NCI-H2081 treated with DMSO at 0.1 percent for 48 hours (cell line): ENCODE data around the gene CBR4.

Experiments
- DNase-seq: peaks from one replicate; lab custom pipeline; 2025; lab: John Stamatoyannopoulos, UW

CBR4 gene

DNA sequence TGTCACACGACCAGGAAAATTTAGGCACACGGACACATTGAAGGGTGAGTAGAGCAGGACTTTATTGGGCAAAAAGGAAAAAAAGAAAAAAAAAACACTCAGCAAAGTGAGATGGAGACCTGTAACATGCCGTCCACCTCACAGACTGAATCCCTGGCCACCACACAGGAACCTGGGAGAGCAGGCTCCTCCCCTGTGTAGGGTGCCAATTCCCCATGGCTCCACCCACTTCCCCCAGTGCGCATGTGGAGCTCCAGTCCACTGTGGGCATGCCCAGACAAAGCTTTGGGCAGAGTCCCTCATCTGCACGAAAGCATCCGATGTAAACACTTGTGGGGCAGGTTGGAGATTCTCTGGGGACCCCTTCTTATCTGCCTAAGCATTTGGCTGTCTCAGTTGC is 23.6 kb upstream of the CBR4 start:
- DNase-seq, result no peak

DNA sequence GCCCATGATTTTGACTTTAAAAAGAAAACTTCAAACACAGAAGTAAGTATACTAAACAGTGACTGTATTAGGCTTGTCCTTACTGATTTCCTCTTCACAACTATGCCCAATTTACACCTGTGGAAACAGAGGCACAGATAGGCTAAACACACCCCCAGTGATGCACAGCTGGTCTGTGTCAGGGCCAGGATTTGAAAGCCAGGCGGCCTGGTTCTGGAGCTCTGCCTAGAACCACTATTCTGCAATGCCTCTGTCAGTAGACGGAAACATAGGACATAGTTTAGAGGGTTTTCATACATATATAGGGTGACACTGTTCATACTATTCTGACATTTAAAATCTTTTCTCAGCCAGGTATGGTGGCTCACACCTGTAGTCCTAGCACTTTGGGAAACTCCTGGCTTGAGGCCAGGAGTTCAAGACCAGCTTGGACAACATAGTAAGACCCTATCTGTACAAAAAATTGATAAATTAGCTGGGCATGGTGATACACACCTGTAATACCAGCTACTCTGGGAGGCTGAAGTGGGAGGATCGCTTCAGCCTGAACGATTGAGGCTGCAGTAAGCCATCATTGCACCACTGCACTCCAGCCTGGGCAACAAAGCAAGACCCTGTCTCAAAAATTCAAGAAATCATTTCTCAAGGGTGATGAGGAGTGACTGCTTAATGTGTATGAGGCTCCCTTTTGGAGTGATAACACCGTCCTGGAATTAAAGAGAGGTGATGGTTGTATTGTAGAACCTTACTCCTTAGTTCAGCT is 23.0 kb upstream of the CBR4 start:
- no peak for DNase-seq

DNA sequence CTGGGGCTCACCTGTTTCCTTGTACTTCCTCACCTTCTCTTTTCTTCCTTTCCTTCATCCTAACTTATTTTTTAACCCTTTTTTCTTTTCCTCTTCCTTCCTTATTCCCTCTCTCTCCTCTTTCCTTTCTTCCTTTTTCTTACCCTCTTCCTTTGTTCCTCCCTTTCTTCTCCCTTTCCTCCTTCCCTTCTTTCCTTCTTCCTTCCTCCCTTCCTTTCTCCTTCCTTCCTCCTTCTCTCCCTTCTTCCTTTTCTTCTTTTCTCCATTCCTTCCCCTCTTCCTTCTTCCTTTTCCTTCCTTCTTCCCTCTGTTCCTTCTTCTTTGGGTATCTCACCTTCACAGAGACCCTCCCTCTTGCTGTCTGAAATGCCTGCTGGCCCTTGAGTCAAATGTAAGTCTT is 22.1 kb upstream of the CBR4 start:
- no peak for DNase-seq

DNA sequence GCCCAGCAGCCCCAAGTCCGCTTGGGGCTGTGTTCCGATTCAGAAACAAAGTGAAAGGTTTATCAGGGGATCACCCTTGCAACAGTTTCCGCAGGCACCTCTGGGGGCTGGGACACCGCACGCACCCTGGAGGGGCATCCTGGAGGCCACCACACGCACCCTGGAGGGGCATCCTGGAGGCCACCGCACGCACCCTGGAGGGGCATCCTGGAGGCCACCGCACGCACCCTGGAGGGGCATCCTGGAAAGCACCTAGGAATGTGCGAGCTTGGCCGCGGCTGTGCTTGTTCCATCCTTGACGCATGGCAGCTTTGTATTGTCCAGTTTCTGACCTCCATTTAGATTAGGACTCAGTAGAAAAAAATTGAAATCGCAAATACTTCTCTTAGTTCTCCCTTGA is 21.3 kb upstream of the CBR4 start:
- DNase-seq, result no peak

DNA sequence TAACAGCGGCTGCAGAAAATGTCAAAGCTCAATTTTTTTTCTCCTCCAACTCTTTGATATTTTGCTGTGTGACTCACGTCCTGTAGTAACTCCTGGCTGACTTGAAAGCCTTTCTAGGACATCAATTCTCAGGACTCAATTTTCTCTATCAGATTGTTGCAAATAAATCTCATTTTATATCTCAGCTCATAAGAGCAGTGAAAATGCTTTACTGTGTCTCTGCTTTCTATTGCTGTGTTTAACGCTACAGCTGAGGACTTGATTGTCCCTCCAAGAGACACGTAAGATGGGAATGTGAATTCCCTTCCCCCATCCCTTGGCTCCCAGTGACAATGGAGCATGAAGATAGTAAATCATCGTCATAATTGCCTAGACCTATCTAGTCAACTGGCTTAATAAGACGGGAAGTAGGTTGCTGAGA is 20.5 kb upstream of the CBR4 start:
- DNase-seq, result no peak

DNA sequence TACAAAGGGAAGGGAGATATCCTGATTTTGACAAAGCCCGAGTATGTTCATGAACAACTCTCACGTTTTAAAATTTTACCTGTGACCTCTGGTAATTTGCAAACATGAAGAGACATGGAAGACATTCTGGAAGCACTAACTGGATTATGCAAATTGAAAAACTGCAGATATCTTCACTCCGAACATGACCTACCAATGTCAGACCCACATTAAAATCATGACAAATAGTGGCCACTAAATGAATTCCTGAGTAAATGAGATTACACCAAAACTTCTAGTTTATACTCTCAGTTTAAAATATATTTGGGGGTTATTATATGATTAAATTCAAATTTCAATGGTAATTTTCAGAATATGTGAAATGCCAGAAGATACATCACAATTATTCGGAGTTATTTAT is 19.9 kb upstream of the CBR4 start:
- DNase-seq, result no peak

DNA sequence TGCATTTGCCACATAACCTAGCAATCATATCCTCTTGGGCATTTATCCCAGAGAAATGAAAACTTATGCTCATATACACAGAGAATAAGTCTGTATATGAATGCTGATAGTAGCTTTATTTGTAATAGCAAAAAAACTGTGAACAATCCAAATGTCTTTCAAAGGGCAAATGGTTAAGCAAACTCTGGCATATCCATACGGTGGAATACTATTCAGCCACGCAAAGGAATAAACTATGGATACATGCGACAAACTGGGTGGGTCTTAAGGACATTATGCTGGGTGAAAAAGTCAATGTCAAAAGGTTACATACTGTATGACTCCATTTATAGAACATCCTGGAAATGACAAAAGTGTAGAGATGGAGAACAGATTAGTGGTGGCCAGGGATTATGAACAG is 17.6 kb upstream of the CBR4 start:
- no peak for DNase-seq

DNA sequence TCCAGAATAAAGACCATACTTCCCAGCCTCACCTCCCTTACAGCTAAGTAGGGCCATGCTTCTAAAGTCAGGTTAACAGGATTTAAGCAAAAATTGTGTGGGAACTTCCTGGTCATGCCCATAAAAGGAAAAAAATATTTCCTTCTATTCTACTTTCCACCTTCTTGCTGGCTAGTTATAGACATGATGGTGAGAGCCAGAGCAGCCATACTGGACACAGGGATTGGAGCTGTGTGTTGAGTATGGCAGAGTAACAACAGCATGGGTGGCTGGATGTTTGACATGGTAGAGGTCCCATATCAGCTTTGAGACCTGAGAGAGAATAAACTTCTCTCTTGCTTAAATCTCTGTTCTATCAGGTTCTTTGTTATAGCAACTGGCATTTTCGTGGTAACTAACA is 15.1 kb upstream of the CBR4 start:
- DNase-seq, result no peak

DNA sequence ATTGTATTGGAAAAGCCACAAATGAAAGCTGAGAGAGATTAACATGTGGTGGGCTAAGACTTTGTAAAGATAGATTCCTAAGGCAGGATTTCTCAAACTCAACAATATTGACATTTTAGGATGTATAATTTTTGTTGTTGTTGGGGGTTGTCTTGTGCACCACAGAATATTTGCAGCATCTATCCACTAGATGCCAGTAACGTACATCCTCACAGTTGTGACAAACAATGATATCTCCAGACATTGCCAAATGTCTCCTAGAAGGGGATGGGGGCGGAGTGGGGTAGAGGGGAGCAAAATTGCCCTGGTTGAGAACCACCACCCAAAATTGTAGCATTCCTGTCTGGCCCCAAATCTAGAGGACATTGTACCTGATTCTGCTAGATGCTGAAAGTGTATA is 14.7 kb upstream of the CBR4 start:
- no peak for DNase-seq

DNA sequence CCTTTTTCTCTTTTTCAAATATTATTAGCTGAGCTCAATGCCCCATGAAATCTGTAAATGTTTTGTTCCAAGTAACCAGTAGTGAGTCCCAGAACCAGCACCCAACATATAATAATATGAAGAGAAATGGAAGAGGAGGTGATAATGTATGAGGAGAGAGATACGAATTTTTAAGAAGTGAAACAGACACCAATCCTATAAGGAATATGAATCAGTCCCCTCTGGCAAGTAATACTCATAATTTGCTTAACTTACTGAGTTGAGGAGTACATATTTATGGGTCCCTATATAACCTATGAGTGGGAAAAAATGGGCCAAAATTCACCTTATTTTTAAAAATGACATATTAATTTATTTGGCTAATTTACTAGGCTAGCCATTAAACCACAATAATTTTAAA is 8.4 kb upstream of the CBR4 start:
- no peak for DNase-seq

DNA sequence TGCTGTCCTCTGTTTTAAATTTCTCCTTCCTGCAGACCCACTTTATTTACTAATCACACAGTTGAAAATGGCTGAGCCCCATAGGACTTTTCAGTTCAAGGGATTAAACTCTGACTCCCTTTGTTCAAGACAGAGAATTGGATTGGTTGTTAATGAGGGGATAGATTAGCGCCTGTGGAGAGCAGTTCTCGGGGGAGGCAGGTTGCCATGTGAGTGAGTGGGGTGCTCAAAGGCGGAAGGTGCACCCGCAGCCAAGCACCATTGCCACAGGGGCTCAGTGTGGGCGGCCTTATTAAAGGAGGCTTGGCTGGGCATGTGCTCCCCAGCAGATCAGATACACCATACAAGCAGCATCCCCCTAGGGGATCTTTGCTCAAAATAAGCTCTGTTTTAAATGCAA is 7.9 kb upstream of the CBR4 start:
- DNase-seq, result no peak

DNA sequence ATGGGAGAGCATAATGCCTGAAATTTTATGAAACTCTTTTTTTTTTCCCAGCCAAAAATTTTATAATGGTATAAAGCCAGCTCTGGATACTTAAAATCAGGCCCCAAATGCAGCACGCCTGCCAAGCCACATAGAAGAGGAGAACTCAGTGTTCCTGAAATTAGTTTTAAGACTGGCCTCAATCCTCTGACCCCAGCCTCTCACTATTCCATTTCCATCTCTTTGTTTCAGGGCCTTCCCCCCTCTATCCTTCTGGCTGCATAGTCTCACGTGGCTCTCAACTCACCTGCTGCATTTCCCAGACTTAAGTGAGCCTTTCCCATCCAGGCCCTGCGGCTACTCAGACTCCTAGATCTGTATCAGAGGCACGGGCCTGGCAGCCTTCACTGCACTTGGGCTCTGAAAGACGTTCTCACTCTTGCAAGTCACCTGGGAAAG is 5.2 kb upstream of the CBR4 start:
- no peak for DNase-seq

DNA sequence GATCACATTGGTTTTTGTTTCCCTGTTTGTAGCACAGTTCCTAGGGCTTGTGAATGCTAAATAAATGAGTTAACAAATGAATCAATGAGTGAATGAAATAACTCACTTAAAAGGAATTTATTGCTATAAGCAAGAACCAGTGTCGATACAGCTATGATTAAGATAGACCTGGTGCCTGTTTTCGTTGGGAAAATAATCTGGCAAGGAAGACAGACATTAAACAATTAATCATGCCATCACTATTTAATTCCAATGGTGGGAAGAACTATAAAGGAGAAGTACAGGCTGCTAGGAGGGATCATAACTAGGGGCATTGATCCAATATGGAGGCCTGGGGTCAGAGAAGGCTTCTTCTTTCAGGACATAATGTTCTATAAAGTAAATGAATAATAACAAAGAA is 4.5 kb upstream of the CBR4 start:
- DNase-seq, result no peak

DNA sequence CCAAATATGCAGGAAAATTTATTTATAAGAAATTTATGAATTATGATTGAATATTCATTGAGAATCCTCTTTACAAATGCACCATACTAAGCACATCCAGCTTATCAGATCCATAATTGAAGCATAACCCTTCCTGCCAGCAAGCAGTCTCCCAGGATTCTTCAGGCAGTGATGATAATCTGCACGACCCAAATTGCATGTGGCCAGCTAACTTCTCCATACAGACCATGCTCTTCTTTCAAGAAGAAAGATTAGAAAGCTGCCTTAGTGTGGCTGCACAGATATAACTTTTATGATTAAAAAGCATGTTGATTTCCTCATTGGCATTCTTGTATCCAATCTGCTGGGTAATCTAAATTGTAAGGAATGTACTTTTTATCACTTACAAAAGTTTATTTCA is 3.3 kb upstream of the CBR4 start:
- no peak for DNase-seq

DNA sequence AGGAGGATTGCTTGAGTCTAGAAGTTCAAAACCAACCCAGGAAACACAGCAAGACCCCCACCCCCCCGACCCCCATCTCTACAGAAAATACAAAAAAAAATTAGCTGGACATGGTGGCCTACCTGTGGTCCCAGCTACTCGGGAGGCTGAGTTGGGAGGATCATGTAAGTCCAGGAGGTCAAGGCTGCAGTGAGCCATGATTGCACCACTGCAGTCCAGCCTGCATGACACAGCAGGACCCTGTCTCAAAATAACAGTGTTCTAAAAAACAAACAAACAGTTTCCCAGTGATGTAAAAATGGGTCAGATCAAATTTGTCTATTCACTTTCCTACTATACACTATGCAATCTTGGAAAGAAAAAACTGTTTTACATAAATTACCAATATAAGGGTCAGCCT is 2.0 kb upstream of the CBR4 start:
- no peak for DNase-seq

DNA sequence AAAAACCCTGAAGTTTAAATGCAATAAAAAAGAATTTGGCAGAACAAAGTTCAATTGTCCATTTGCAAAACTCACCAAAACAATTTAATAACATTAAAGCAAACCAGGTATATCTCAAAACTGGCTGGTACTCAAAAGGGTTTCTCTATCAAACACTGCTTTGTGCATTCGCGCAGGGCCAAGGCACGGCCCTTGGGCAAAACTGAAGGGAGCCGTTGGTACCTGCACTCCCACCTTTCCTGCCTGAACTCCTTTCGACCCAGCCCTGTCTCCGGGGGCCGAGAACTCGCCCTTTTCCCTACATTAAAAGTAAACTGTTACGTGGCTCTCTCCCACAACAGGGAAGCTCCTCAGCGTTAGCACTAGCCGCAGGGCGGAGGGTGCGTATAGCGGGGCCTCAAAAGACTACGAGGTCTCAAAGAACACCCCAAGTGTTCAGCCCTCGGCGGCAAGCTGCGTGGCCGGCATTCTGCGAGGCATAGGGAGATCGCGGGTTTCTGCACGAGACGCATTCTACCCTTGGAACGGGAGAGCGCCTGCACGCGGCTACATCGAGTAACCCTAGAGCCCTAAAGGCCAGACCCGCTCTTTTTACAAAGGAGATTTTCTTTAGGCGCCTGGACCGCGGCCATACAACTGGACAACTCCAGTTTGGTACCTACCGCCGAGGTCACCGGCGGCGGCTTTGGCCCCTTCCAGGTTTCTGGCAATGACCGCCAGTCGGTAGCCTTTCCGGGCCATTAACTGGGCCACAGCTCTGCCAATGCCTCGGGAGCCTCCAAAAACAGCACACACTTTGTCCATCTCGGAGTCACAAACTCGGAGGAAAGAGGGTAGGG is 550 bp downstream of the CBR4 start:
- DNase-seq, result no peak

DNA sequence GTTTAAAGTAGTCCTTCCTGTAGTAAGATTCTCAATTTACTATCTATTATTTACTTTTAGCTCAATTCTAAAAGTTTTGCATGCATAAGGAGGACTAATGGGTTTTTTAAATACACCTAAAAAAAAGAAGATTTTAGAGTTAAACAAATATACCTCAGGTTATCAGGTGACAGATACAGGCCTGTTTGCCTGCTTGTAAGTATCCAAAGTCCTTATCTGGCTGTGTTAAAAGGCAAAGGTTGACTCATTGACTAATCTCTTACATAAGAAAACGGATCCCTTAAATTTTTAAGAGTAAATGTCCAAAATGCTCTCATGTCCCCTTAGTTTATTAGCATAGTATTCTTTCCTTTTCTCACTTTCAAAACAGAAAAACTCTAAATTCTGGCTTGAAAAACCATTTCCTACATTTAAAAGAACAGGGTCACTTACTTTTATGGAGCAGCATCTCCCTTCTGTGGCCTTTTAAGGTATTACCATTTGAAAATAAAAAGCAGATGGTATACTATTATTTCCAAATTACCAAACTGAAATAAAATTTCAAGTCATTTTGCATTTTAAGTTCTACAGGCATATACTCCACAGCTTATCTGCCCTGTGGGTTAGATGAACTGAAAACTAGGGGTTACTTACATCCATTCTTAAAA is 4.5 kb downstream of the CBR4 start:
- DNase-seq, result no peak

DNA sequence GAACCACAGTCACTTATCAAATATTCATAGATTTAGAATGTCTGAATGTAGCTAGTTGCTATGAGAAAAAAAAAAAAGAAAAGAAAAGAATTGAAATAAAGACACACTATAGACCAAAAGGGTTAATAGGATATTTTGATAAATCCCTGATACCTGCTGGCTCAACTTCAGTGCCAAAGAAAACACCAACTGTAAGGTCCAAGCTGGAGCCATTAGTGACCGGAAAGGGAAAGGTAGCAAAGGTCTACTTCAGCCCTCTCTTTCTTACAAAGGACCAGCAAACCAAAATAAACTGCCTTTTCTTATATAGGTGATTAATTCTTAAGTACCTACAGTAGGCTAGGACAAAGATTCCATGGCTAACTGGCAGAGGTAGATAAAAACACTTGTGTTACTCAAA is 9.7 kb downstream of the CBR4 start:
- no peak for DNase-seq

DNA sequence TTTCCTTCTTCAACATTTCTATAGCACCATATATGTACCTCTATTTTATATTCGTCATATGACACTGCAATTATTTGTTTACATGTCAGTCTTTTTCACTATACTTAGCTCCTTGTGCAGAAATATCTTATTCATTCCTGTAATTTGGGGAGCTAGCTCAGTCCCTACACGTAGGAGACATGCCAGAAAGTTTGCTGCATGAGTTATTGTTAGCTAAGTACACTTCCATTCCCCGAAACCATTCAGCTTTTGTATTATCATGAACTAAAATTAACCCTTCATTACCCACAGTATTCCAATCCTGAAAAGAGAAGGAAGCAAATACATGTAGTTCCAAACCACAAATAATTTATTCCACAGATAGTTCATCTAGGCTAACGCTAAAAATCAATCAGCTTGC is 10.2 kb downstream of the CBR4 start:
- DNase-seq, result no peak

DNA sequence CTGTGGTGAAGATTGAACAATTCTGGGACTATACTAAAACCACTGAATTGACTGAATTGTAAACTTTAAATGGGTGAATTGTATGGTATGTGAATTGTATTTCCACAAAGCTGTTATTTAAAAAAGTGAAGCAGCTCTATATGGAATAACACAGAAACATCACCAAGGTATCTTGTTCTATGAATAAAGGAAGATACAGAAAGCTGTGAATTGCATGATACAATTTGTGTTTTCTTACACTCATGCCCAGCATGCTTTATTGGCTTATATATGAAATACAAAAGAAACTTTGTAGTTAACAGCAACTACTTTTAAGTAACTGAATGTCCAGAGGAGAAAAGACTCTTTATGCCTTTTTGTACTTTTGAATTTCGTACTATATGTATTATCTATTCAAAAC is 11.5 kb downstream of the CBR4 start:
- no peak for DNase-seq

DNA sequence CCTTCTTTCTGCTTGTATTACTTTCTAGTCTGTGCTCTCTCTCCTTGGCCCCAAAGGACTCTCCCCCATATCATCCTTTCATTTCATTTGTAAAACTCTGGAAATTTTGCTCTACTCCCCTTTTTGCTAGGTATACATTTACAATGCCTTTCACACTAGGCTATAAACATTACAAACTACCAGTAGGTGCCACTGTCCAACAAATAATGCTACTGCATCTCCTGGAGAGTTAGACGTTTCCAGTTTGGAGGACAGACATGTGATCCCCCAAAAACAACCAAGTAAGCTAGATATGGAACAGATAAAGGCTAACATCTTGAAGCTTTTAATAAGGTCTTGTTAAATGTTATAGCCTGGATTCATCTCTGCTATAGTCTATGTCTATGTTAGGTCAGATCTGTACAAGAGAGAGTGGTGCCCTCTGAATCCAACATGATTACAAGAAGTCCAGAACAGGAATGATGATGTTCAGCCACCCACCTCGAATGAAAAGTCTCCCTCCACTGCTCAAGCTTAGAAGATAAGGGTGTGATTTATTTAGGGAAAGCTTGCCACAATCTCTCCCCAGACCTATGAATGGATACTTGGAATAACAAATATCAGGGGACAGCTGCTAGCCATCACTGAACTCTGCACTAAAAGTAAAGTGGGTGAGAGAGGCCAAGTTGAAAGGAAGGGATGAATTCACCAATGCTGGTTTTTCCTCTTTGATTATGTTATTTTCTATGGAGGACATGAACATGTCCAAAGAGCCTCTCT is 14.3 kb downstream of the CBR4 start:
- no peak for DNase-seq

DNA sequence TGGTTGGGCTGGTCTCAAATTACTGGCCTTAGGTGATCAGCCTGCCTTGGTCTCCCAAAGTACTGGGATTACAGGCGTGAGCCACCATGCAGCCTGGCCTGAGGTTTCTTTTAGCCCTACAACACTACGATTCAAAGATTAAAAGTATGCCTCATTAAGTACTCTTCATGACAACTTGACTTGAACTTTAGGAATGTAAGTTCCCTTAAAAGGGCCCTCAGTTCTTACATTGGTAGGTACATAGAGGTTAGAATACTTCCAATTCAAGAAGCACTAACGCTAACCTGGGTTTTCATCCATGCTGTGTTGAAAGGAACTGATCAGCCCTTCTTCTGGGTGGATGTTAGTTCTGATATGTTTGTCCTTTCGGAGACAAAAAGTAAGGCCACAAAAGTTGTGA is 15.1 kb downstream of the CBR4 start:
- no peak for DNase-seq
